Stomach smooth muscle (tissue), 2 donors: ENCODE results near the gene COL4A4.
"Not testable (repeated sequence)": the region's sequence is repeated elsewhere in the genome, so short reads cannot be mapped to it uniquely, and the experiment has no call there.

ENCODE experiments used
- H3K27ac ChIP-seq: one replicate; pipeline ENCODE4 v1.7.0; 2013; ENCODE audit warnings: mild to moderate bottlenecking, low read length, inconsistent platforms
- H3K27me3 ChIP-seq, 2 donors: one replicate each; pipeline ENCODE4 v1.7.0; 2013; ENCODE audit warnings: low read length in 2 of 2; ENCODE audit not compliant: insufficient read depth in 2 of 2, control insufficient read depth in 1 of 2
- H3K36me3 ChIP-seq, 2 donors: one replicate each; pipeline ENCODE4 v1.7.0; 2013; ENCODE audit warnings: low read length in 2 of 2; ENCODE audit not compliant: control insufficient read depth in 2 of 2, insufficient read depth in 2 of 2
- H3K4me1 ChIP-seq: one replicate; pipeline ENCODE4 v1.7.0; 2013; ENCODE audit warnings: low read length; ENCODE audit not compliant: control insufficient read depth, insufficient read depth
- H3K4me3 ChIP-seq, 2 donors: one replicate each; pipeline ENCODE4 v1.7.0; 2013; ENCODE audit warnings: low read length in 2 of 2
- H3K9ac ChIP-seq, 2 donors: one replicate each; pipeline ENCODE4 v1.7.0; 2013; ENCODE audit warnings: low read length in 2 of 2, mild to moderate bottlenecking in 1 of 2
- H3K9me3 ChIP-seq, 2 donors: one replicate each; pipeline ENCODE4 v1.7.0; 2013; ENCODE audit warnings: low read length in 2 of 2; ENCODE audit not compliant: control insufficient read depth in 2 of 2
- donor health status: healthy.
- donor health status: Pancreatic carcinoma.

COL4A4 gene

GRCh38 chr2:227186751-227187150, 22.7 kb upstream of the COL4A4 start:
- Histone ChIP-seq H3K4me1 (no peaks in the 10 kb centered on the region), H3K4me3 (no peak overlapping the region), H3K27ac (no peak overlapping the region), H3K36me3 (no peaks in the 10 kb centered on the region), H3K9ac (no peak overlapping the region), H3K9me3 (no peaks in the 10 kb centered on the region), H3K27me3 (no peaks in the 10 kb centered on the region)

GRCh38 chr2:227185615-227186232, 21.7 kb upstream of the COL4A4 start:
- H3K27ac ChIP-seq = no peak overlapping the region
- no peaks in the 10 kb centered on the region for H3K27me3 ChIP-seq

GRCh38 chr2:227183657-227184367, 19.8 kb upstream of the COL4A4 start:
- Histone ChIP-seq H3K9me3 (no peaks in the 10 kb centered on the region), H3K36me3 (no peaks in the 10 kb centered on the region), H3K27me3 (no peaks in the 10 kb centered on the region), H3K4me1 (no peaks in the 10 kb centered on the region), H3K9ac (no peak overlapping the region), H3K27ac (no peak overlapping the region), H3K4me3 (no peak overlapping the region)

More at GRCh38 chr2:227185615-227186232, 21.7 kb upstream of the COL4A4 start:
- Histone ChIP-seq H3K4me1 (no peaks in the 10 kb centered on the region), H3K9ac (no peak overlapping the region), H3K36me3 (no peaks in the 10 kb centered on the region), H3K4me3 (no peak overlapping the region), H3K9me3 (no peaks in the 10 kb centered on the region)

- Histone ChIP-seq H3K4me3 (no peak overlapping the region), H3K36me3 (no peaks in the 10 kb centered on the region), H3K9ac (no peak overlapping the region), H3K4me1 (no peaks in the 10 kb centered on the region), H3K27me3 (no peaks in the 10 kb centered on the region), H3K9me3 (no peaks in the 10 kb centered on the region), H3K27ac (no peak overlapping the region)
Measured at GRCh38 chr2:227182765-227183164, 18.8 kb upstream of the COL4A4 start.

- no peaks in the 10 kb centered on the region for H3K9me3 ChIP-seq
- no peaks in the 10 kb centered on the region for H3K27me3 ChIP-seq
- no peaks in the 10 kb centered on the region for H3K36me3 ChIP-seq
- no peaks in the 10 kb centered on the region for H3K4me1 ChIP-seq
- no peak overlapping the region for H3K9ac ChIP-seq
- H3K27ac ChIP-seq = no peak overlapping the region
- no peak overlapping the region for H3K4me3 ChIP-seq
Measured at GRCh38 chr2:227180770-227181169, 16.8 kb upstream of the COL4A4 start.

DNA sequence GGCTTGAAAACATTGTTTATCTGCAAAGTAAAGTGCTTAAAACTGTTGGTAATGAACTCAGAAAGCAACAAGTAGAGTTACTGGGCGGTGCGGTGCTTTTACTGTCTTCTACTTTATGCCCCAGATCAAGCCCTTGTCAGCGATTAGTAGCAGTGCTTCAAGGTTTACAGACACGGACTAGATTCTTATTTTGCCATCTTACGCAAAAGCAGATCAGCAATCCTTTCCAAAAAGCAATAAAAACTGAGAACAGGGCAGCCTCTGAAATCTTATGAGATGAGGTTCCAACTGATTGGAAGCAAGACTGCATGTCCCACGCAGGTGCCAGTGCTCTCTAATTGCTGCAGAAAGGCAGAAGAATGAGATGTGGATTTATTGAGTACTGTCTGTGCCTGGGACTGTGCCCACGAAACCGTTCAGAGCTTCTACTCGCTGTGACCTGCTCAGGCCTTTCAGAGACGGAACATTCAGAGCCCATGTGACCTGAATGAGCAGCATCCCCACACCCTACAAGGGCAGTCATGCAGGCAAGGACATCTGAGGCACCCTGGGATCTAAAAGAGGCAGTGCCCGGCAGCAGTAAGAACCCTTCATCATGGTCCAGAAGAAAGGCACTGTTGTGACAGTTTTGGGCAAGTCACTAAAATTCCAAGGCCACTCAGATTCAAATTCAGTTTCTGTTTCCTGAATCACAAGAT, 16.1 kb upstream of the COL4A4 start:
- H3K27me3 ChIP-seq = no peaks in the 10 kb centered on the region
- H3K4me3 ChIP-seq = no peak overlapping the region
- H3K9me3 ChIP-seq = no peaks in the 10 kb centered on the region
- no peak overlapping the region for H3K9ac ChIP-seq
- no peaks in the 10 kb centered on the region for H3K4me1 ChIP-seq
- H3K36me3 ChIP-seq = no peaks in the 10 kb centered on the region
- H3K27ac ChIP-seq = no peak overlapping the region

- no peaks in the 10 kb centered on the region for H3K27me3 ChIP-seq
Measured at GRCh38 chr2:227177592-227178336, 13.8 kb upstream of the COL4A4 start.

GRCh38 chr2:227171779-227172178, 7.8 kb upstream of the COL4A4 start:
- not testable (repeated sequence) for H3K9ac ChIP-seq, H3K9me3 ChIP-seq, H3K36me3 ChIP-seq, H3K27me3 ChIP-seq, H3K27ac ChIP-seq, H3K4me1 ChIP-seq, H3K4me3 ChIP-seq

More at GRCh38 chr2:227177592-227178336, 13.8 kb upstream of the COL4A4 start:
- Histone ChIP-seq H3K4me1 (no peaks in the 10 kb centered on the region), H3K4me3 (no peak overlapping the region), H3K36me3 (no peaks in the 10 kb centered on the region), H3K9ac (no peak overlapping the region), H3K9me3 (no peaks in the 10 kb centered on the region), H3K27ac (no peak overlapping the region)

DNA sequence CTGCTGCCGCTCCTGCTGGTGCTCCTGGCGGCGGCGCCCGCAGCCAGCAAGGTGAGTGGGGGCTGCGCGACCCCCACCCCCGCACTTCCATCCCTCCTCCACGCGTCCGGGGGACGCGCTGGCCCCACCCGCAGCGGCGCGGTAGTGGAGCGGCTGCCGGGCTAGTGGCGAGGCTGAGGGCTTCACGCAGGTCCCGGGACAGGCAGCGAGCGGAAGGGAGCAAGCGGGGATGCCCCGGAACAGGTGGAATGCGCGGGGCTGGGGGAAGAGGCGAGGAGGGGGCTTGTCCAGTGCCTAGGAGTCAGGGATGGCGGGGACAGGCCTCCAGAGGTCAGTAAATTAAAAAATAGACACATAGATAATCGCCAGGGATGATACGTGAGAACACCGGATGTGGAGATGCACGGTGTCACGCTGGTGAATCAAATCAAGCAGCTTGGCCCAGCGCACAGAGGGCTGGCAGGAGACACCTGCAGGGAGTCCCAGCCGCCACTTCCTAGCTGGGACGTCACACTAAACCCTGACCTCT, 822 bp upstream of the COL4A4 start:
- Histone ChIP-seq H3K4me3 (peak overlapping the region; percentile 25 to 61), H3K27ac (no peak overlapping the region), H3K4me1 (peaks cover 7% of the 10 kb centered on the region), H3K9ac (no peak overlapping the region), H3K27me3 (peaks cover 0 to 42% of the 10 kb centered on the region in 2 donors), H3K9me3 (peaks cover 3 to 4% of the 10 kb centered on the region in 2 donors), H3K36me3 (no peaks in the 10 kb centered on the region)

DNA sequence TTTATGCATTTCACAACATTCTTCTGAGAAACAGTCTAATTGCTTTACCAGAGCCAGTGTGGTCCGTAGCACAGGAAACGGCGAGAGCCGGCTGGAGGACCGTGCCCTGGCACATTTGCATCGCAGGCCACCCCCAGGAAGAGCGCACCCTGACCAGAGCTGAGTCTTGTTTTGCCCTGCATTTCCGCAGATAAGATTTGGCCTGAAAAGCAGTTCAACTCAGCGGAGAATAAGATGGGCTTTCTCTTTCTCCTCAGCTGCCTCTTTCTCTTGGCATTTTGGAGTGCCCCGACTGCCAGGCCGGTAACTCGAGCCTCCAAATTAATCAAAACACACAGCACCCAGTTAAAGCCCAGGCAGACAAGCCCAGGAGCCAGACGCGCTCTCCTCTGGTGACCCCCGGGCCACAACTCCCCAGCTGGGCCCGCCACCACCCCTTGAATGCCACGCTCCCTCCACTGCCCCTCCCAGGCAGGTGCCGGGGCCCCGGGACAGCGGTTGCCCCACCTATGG, 464 bp downstream of the COL4A4 start:
- peaks cover 0 to 42% of the 10 kb centered on the region in 2 donors for H3K27me3 ChIP-seq
- peaks cover 3 to 4% of the 10 kb centered on the region in 2 donors for H3K9me3 ChIP-seq
- H3K4me1 ChIP-seq = peaks cover 7% of the 10 kb centered on the region
- peak overlapping the region in 1 of 2 donors; percentile 16 for H3K9ac ChIP-seq
- no peak overlapping the region for H3K27ac ChIP-seq
- no peaks in the 10 kb centered on the region for H3K36me3 ChIP-seq
- H3K4me3 ChIP-seq = peak overlapping the region; percentile 50 to 61
